HG03097 (cell line): ENCODE results near the gene SLC22A1.
"Not testable (repeated sequence)": the region's sequence is repeated elsewhere in the genome, so short reads cannot be mapped to it uniquely, and the experiment has no call there.

Source experiments
- ATAC-seq: cut with Tn5 transposase; IDR thresholded peaks from one replicate; pipeline ENCODE4 v1.9.1; 2021; ENCODE audit not compliant: unreplicated experiment, low FRiP score

SLC22A1 gene

GRCh38 chr6:160121981-160122380 lies 366 bp downstream of the SLC22A1 start:
- ATAC-seq = no peak

- no peak for ATAC-seq
These were observed 1.1 kb downstream of the SLC22A1 start for GRCh38 chr6:160122744-160123143.

GRCh38 chr6:160124007-160124406 lies 2.4 kb downstream of the SLC22A1 start:
- no peak for ATAC-seq

GRCh38 chr6:160124605-160125004 lies 3.0 kb downstream of the SLC22A1 start:
- ATAC-seq = no peak

GRCh38 chr6:160125105-160125504 lies 3.5 kb downstream of the SLC22A1 start:
- ATAC-seq = not testable (repeated sequence)

- ATAC-seq = no peak
These were observed 5.9 kb downstream of the SLC22A1 start for GRCh38 chr6:160127270-160128124.

- no peak for ATAC-seq
These were observed 6.6 kb downstream of the SLC22A1 start for GRCh38 chr6:160128125-160128683.

- no peak for ATAC-seq
These were observed 7.4 kb downstream of the SLC22A1 start for GRCh38 chr6:160128879-160129516.

- no peak for ATAC-seq
These were observed 8.4 kb downstream of the SLC22A1 start for GRCh38 chr6:160129881-160130615.

GRCh38 chr6:160130729-160131484 lies 9.3 kb downstream of the SLC22A1 start:
- no peak for ATAC-seq

GRCh38 chr6:160131636-160132296 lies 10.2 kb downstream of the SLC22A1 start:
- ATAC-seq = no peak

GRCh38 chr6:160132297-160132637 lies 10.7 kb downstream of the SLC22A1 start:
- ATAC-seq = no peak

- no peak for ATAC-seq
These were observed 11.2 kb downstream of the SLC22A1 start for GRCh38 chr6:160132776-160133338.

- no peak for ATAC-seq
These were observed 12.1 kb downstream of the SLC22A1 start for GRCh38 chr6:160133441-160134336.

GRCh38 chr6:160134337-160134751 lies 12.7 kb downstream of the SLC22A1 start:
- ATAC-seq = not testable (repeated sequence)

GRCh38 chr6:160134779-160135547 lies 13.3 kb downstream of the SLC22A1 start:
- no peak for ATAC-seq

GRCh38 chr6:160135907-160136655 lies 14.5 kb downstream of the SLC22A1 start:
- no peak for ATAC-seq
